Measurements from ENCODE around the gene CLNS1A.

Gene CLNS1A

GRCh38 chr11:77619576-77620198, 17.9 kb downstream of the CLNS1A start:
- in situ Hi-C loops (cut with HindIII; ENCODE audit: low sequenced_read_pairs): no loop called here
- peak; percentile 68 for TF ChIP-seq CTCF (IDR thresholded peaks at IDR 0.05; ENCODE audit: low read depth, low read length)
- peak; percentile 58 for DNase-seq (ENCODE audit: low read depth, low spot score)
- H3K4me3 ChIP-seq (ENCODE audit: low read depth, low read length): no peak overlapping the region

GRCh38 chr11:77617892-77618291, 19.7 kb downstream of the CLNS1A start:
- DNase-seq (ENCODE audit: low read depth, low spot score): no peak
- in situ Hi-C loops (cut with HindIII; ENCODE audit: low sequenced_read_pairs): no loop called here
- H3K4me3 ChIP-seq (ENCODE audit: low read depth, low read length): no peak overlapping the region
- TF ChIP-seq CTCF (IDR thresholded peaks at IDR 0.05; ENCODE audit: low read depth, low read length): no peak

- no peak for TF ChIP-seq CTCF (IDR thresholded peaks at IDR 0.05; ENCODE audit: low read depth, low read length)
- no peak overlapping the region for H3K4me3 ChIP-seq (ENCODE audit: low read depth, low read length)
- DNase-seq (ENCODE audit: low read depth, low spot score): no peak
- in situ Hi-C loops (cut with HindIII; ENCODE audit: low sequenced_read_pairs): no loop called here
Measured at GRCh38 chr11:77611921-77612320, 25.7 kb downstream of the CLNS1A start.

GRCh38 chr11:77609234-77609633, 28.4 kb downstream of the CLNS1A start:
- in situ Hi-C loops (cut with HindIII; ENCODE audit: low sequenced_read_pairs): no loop called here
- DNase-seq (ENCODE audit: low read depth, low spot score): no peak
- no peak overlapping the region for H3K4me3 ChIP-seq (ENCODE audit: low read depth, low read length)
- TF ChIP-seq CTCF (IDR thresholded peaks at IDR 0.05; ENCODE audit: low read depth, low read length): no peak

- no peak for DNase-seq (ENCODE audit: low read depth, low spot score)
- in situ Hi-C loops (cut with HindIII; ENCODE audit: low sequenced_read_pairs): no loop called here
- TF ChIP-seq CTCF (IDR thresholded peaks at IDR 0.05; ENCODE audit: low read depth, low read length): no peak
- no peak overlapping the region for H3K4me3 ChIP-seq (ENCODE audit: low read depth, low read length)
Measured at GRCh38 chr11:77604281-77604680, 33.3 kb downstream of the CLNS1A start.

- in situ Hi-C loops (cut with HindIII; ENCODE audit: low sequenced_read_pairs): no loop called here
- H3K4me3 ChIP-seq (ENCODE audit: low read depth, low read length): no peak overlapping the region
- DNase-seq (ENCODE audit: low read depth, low spot score): peak; percentile 84
- TF ChIP-seq CTCF (IDR thresholded peaks at IDR 0.05; ENCODE audit: low read depth, low read length): no peak
Measured at GRCh38 chr11:77602381-77603088, 35.1 kb downstream of the CLNS1A start.

Data from astrocyte of the spinal cord (primary cell).